GM12892 (cell line): ENCODE results near the gene PRDM16.

Source experiments
- POLR2A ChIP-seq: IDR thresholded peaks from 2 replicates; pipeline ENCODE4 v1.6.1; 2011; ENCODE audit warnings: low read depth, low read length, control low read depth
- POLR2AphosphoS5 ChIP-seq: IDR thresholded peaks from 2 replicates; pipeline ENCODE4 v1.6.1; 2011; ENCODE audit warnings: low read depth, low read length, control low read depth
- TAF1 ChIP-seq: IDR thresholded peaks from 2 replicates; pipeline ENCODE4 v1.6.1; 2011; ENCODE audit warnings: low read depth, mild to moderate bottlenecking, control low read depth, low read length, borderline replicate concordance

GRCh38 chr1:3267550-3268270 is 198.7 kb downstream of the PRDM16 start:
- TF ChIP-seq POLR2A (no peak), POLR2AphosphoS5 (no peak), TAF1 (no peak)
